HepG2 (cell line): Measurements from ENCODE around the gene CTDP1. TPM values are rescaled to one million over a fixed set of nuclear protein-coding genes. Genes with fewer than 3 reads are reported as not detected.

Experiments used
- ATAC-seq: fragments of 200-7000 bp; cut with Tn5 transposase; 3 replicates; pipeline ENCODE4 v1.9.1; 2020; ENCODE audit warnings: mild to moderate bottlenecking, moderate library complexity
- BruUV-seq: library from RNA; stranded (reverse); fragments of 400-500 nt; replicated peaks from 2 replicates; lab custom pipeline; 2021; lab: Mats Ljungman, UMichigan
- CTCF ChIA-PET: fragments of 300-600 bp; formaldehyde crosslinking; extraction: SDS; loops from one replicate; lab custom pipeline; 2021; ENCODE audit warnings: low total read pairs, inconsistent platforms, low intra/inter-chr PET ratio; lab: Yijun Ruan, JAX
- POLR2A ChIA-PET: fragments of 350-600 bp; sonication (Branson Sonifier 250); formaldehyde crosslinking; loops from one replicate; lab custom pipeline; 2020; ENCODE audit warnings: antibody characterized with exemption, inconsistent platforms; lab: Yijun Ruan, JAX
- DNase-seq: peaks from one replicate; pipeline ENCODE4 v3.0.0-alpha.2; 2015; ENCODE audit warnings: low spot score
- FAIRE-seq: peaks from 3 replicates; lab custom pipeline; 2011; peaks lifted over from hg19 to GRCh38; lab: Jason Lieb, UNC
- H2AFZ ChIP-seq: one replicate; pipeline ENCODE4 v1.6.1; 2011; ENCODE audit warnings: low read length, inconsistent platforms
- H3K27ac ChIP-seq: fragments of 300-600 bp; 3 replicates; pipeline ENCODE4 v1.8.0; 2011; ENCODE audit warnings: mixed run types, mild to moderate bottlenecking, mixed read lengths, low read length, inconsistent platforms; ENCODE audit not compliant: insufficient read depth; ENCODE audit errors: extremely low read length
- H3K27me3 ChIP-seq, 2 experiments: fragments of 200-600 bp in 1 of 2; 2 replicates in 1 of 2; 3 replicates in 1 of 2; pipeline versions ENCODE4 v1.6.0 to v1.8.0; 2011; ENCODE audit warnings: low read length in 2 of 2, mild to moderate bottlenecking in 2 of 2, moderate library complexity in 2 of 2, inconsistent platforms in 1 of 2; ENCODE audit not compliant: insufficient read depth in 2 of 2, control insufficient read depth in 1 of 2
- H3K36me3 ChIP-seq, 2 experiments: fragments of 200-600 bp in 1 of 2; replicated peaks in 1 of 2; 2 replicates in 1 of 2; 3 replicates in 1 of 2; pipeline versions ENCODE4 v1.5.1 to v1.8.0; 2011; ENCODE audit warnings: low read length in 2 of 2, inconsistent platforms in 1 of 2; ENCODE audit not compliant: insufficient read depth in 2 of 2, control insufficient read depth in 1 of 2
- H3K4me1 ChIP-seq: 2 replicates; pipeline ENCODE4 v1.5.1; 2012; ENCODE audit warnings: low read length, inconsistent platforms; ENCODE audit not compliant: insufficient read depth
- H3K4me2 ChIP-seq: 2 replicates; pipeline ENCODE4 v1.6.0; 2011; ENCODE audit warnings: low read depth, low read length, inconsistent platforms
- H3K4me3 ChIP-seq, 3 experiments: fragments of 200-600 bp in 1 of 3; sonication (generic), shearing (Covaris generic) in 1 of 3; replicated peaks in 1 of 3; 2 replicates each; pipeline ENCODE4 v1.5.1; 2011 to 2016; ENCODE audit warnings: low read length in 3 of 3, inconsistent platforms in 2 of 3, low read depth in 2 of 3, mild to moderate bottlenecking in 2 of 3, control low read depth in 1 of 3, mixed read lengths in 1 of 3; ENCODE audit not compliant: insufficient read depth in 1 of 3
- H3K79me2 ChIP-seq: one replicate; pipeline ENCODE4 v1.6.1; 2011; ENCODE audit warnings: low read length, inconsistent platforms; ENCODE audit not compliant: insufficient read depth
- H3K9ac ChIP-seq: 2 replicates; pipeline ENCODE4 v1.6.0; 2011; ENCODE audit warnings: mild to moderate bottlenecking, low read depth, low read length, inconsistent platforms; ENCODE audit not compliant: insufficient read depth
- H3K9me3 ChIP-seq: 2 replicates; pipeline ENCODE4 v1.5.1; 2012; ENCODE audit warnings: mild to moderate bottlenecking, low read length
- H4K20me1 ChIP-seq: 2 replicates; pipeline ENCODE4 v1.6.0; 2011; ENCODE audit warnings: inconsistent platforms, mild to moderate bottlenecking, low read length, moderate library complexity; ENCODE audit not compliant: insufficient read depth
- CREB1 ChIP-seq, 2 experiments: fragments of 450-650 bp in 1 of 2; IDR thresholded peaks; 2 replicates each; pipeline ENCODE4 v1.6.1; 2016 to 2017; ENCODE audit warnings: control low read depth in 1 of 2, mild to moderate bottlenecking in 1 of 2, missing compliant biosample characterization in 1 of 2, missing genetic modification characterization in 1 of 2
- MXI1 ChIP-seq: IDR thresholded peaks from 3 replicates; pipeline ENCODE4 v1.6.1; 2012; ENCODE audit warnings: low read depth, low read length, inconsistent platforms, borderline replicate concordance
- ZNF646 ChIP-seq: sonication (generic); formaldehyde crosslinking; IDR thresholded peaks from 2 replicates; pipeline ENCODE4 v1.9.0; 2021; ENCODE audit warnings: mild to moderate bottlenecking, missing genetic modification reagents
- WGBS: methylation state at CpG from one replicate; pipeline ENCODE4 v1.1.6; 2017; ENCODE audit warnings: low lambda C conversion rate; 5-methylcytosine and 5-hydroxymethylcytosine counted together
- in situ Hi-C: cut with HindIII; loops from 2 replicates; pipeline ENCODE4 v1.10.0; 2017; ENCODE audit warnings: low pct_unique_long_range_greater_than_20kb; ENCODE audit not compliant: extremely low pct_ligation_motif_present
- intact Hi-C: fragments of 100-400 bp; cut with micrococcal nuclease; formaldehyde crosslinking; loops from one replicate; pipeline ENCODE4 v1.10.0; 2022; ENCODE audit not compliant: unreplicated experiment
- polyA plus RNA-seq, 8 experiments: library from polyadenylated mRNA; depleted of rRNA in 3 of 8; stranded (reverse) in 7 of 8; unstranded in 1 of 8; fragments of >200 nt; fragmentation: Illumina TruSeq in 4 of 8; extraction: Trizol in 4 of 8; gene quantifications; 2 replicates each; pipeline versions ENCODE4 v1.2.1 to v1.2.3, GENCODE V29; 2011 to 2016; ENCODE audit warnings: low read depth in 4 of 8, missing spikeins in 1 of 8, mixed read lengths in 1 of 8; ENCODE audit not compliant: insufficient read depth in 1 of 8
- total RNA-seq, 5 experiments: library from RNA; depleted of rRNA; stranded (reverse); fragments of >200 nt; fragmentation: Illumina TruSeq; extraction: Trizol; gene quantifications; 2 replicates each; pipeline ENCODE4 v1.2.3, GENCODE V29; 2016; ENCODE audit warnings: low read depth in 1 of 5

CTDP1 gene
- total and polyA plus RNA-seq, 2 of the 13 experiments (the other 11 are each of a cell fraction or from before 2014, with no cell fraction given): 6.9 to 11.0 TPM

- Histone ChIP-seq H3K4me2 (no peak overlapping the region), H3K27ac (no peak overlapping the region), H2AFZ (no peak overlapping the region), H3K4me3 (no peak overlapping the region), H3K79me2 (no peaks in the 10 kb centered on the region), H3K4me1 (no peaks in the 10 kb centered on the region), H3K36me3 (no peaks in the 10 kb centered on the region), H4K20me1 (no peaks in the 10 kb centered on the region), H3K9ac (no peak overlapping the region), H3K27me3 (peaks cover 2 to 36% of the 10 kb centered on the region in 2 experiments; a peak in 4 of 5 replicates), H3K9me3 (no peaks in the 10 kb centered on the region)
- BruUV-seq: no TSS peak
- ChIA-PET POLR2A (no interaction called here), CTCF (no interaction called here)
- ATAC-seq (no peak), FAIRE-seq (no peak), DNase-seq (no peak)
- intact Hi-C loops (loop anchor here (10.0 kb wide), 1 partner anchor 285 kb away; no protein-coding TSS in a partner anchor), in situ Hi-C loops (loop anchor here (5.0 kb wide), 1 partner anchor 263 kb away; no protein-coding TSS in a partner anchor)
- TF ChIP-seq ZNF646 (no peak), MXI1 (no peak), CREB1 (IDR thresholded peaks at IDR 0.05) (peak; percentile 78), CREB1 (CRISPR knock-in tag; IDR thresholded peaks at IDR 0.05) (no peak)
- WGBS: 34% methylated on average over 8 of the region's 21 CpGs
Measured at GRCh38 chr18:79640064-79640672, 39.4 kb upstream of the CTDP1 start.
